B cell (primary cell): Measurements from ENCODE around the gene NDUFAF2.

Experiments
- CTCF ChIP-seq: fragments of 200-600 bp; IDR thresholded peaks from one replicate; pipeline ENCODE4 v1.8.0; 2022; ENCODE audit warnings: antibody characterized with exemption, mild to moderate bottlenecking
- EZH2 ChIP-seq: IDR thresholded peaks from 2 replicates; pipeline ENCODE4 v1.6.1; 2012; ENCODE audit warnings: borderline replicate concordance, low read depth, mild to moderate bottlenecking, moderate library complexity, low read length; ENCODE audit not compliant: insufficient read depth, poor library complexity, severe bottlenecking

- TF ChIP-seq CTCF (no peak), EZH2 (no peak)
These were observed 51.4 kb downstream of the NDUFAF2 start for GRCh38 chr5:60996368-60996767.
